Measurements from ENCODE around the gene REEP1.
A peak's percentile ranks its signal among the peaks of the same experiment; 100 is the strongest.

Gene REEP1

GRCh38 chr2:86341470-86341869, 4.0 kb upstream of the REEP1 start:
- no peak overlapping the region for H3K14ac ChIP-seq (ENCODE audit: low read length)
- H2BK5ac ChIP-seq (ENCODE audit: low read length): no peak overlapping the region
- H3K18ac ChIP-seq (ENCODE audit: low read length): no peak overlapping the region
- H2BK120ac ChIP-seq (ENCODE audit: low read depth, low read length): no peak overlapping the region
- H3K4me3 ChIP-seq (ENCODE audit: low read length in 2 of 2): no peak overlapping the region
- no peaks in the 10 kb centered on the region for H3K36me3 ChIP-seq (replicated peaks in 1 of 2; ENCODE audit: control insufficient read depth in 2 of 2, insufficient read depth in 2 of 2, low read length in 2 of 2)
- H3K4me1 ChIP-seq (ENCODE audit: control insufficient read depth in 2 of 2, insufficient read depth in 1 of 2, low read depth in 1 of 2, low read length in 2 of 2): peaks cover 4 to 7% of the 10 kb centered on the region in 2 donors
- H2AFZ ChIP-seq (ENCODE audit: low read length): no peak overlapping the region
- H4K8ac ChIP-seq (ENCODE audit: low read depth, low read length): no peak overlapping the region
- H4K91ac ChIP-seq (ENCODE audit: low read depth, low read length, poor library complexity): no peak overlapping the region
- no peak overlapping the region for H3K4me2 ChIP-seq (ENCODE audit: insufficient read depth, low read length, poor library complexity, severe bottlenecking)
- no peak overlapping the region for H3K23ac ChIP-seq (ENCODE audit: low read depth, low read length, poor library complexity)
- no peak overlapping the region for H2BK15ac ChIP-seq (ENCODE audit: low read length)
- H2BK12ac ChIP-seq (ENCODE audit: low read length): no peak overlapping the region
- no peak overlapping the region for H3K4ac ChIP-seq (ENCODE audit: low read length)
- no peak overlapping the region for H2AK5ac ChIP-seq (ENCODE audit: low read depth, low read length)
- no peak overlapping the region for H3K27ac ChIP-seq (replicated peaks; ENCODE audit: low read length)
- peaks cover 3 to 41% (median 29%) of the 10 kb centered on the region in 3 experiments for H3K27me3 ChIP-seq (ENCODE audit: control insufficient read depth in 3 of 3, insufficient read depth in 3 of 3, low read depth in 1 of 3, low read length in 3 of 3)
- DNase-seq (ENCODE audit: low spot score): no peak
- no peaks in the 10 kb centered on the region for H3K79me1 ChIP-seq (ENCODE audit: low read depth, low read length)
- no peak overlapping the region for H3K9ac ChIP-seq (ENCODE audit: low read depth, low read length, poor library complexity)
- H3K9me3 ChIP-seq (replicated peaks in 1 of 2; ENCODE audit: control insufficient read depth in 2 of 2, insufficient read depth in 1 of 2, low read depth in 1 of 2, low read length in 2 of 2): peaks cover 0 to 4% of the 10 kb centered on the region in 2 donors

DNA sequence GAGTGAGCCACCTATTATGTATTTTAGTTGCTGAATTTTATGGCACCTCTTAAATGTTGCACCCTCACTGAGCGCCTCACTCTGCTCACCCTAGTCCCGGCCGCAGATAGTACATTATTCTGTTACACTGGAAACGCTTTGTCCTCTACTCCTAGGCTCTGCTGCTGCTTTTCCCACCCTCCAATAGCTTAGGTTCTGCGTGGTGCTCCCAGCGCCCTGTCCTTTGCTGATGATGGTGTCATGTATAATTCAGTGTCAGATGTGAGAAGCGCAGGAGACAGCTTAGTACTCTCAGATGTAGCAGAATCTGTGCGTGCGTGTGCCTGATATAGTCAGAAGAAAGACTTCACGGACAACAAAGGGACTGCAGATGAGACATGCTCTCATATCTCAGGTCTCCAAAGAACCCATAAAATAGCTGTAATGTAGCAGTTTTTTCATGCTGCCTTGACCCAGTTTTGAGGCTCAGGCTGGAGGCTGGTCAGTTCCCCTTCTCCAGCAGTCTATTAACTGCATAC, 1.4 kb upstream of the REEP1 start:
- Histone ChIP-seq H3K4me1 (ENCODE audit: control insufficient read depth in 2 of 2, insufficient read depth in 1 of 2, low read depth in 1 of 2, low read length in 2 of 2) (peaks cover 6 to 8% of the 10 kb centered on the region in 2 donors), H3K23ac (ENCODE audit: low read depth, low read length, poor library complexity) (no peak overlapping the region), H3K4me2 (ENCODE audit: insufficient read depth, low read length, poor library complexity, severe bottlenecking) (no peak overlapping the region), H2BK120ac (ENCODE audit: low read depth, low read length) (no peak overlapping the region), H2BK5ac (ENCODE audit: low read length) (no peak overlapping the region), H2AFZ (ENCODE audit: low read length) (no peak overlapping the region), H2BK12ac (ENCODE audit: low read length) (no peak overlapping the region), H3K79me1 (ENCODE audit: low read depth, low read length) (no peaks in the 10 kb centered on the region), H3K18ac (ENCODE audit: low read length) (no peak overlapping the region), H4K91ac (ENCODE audit: low read depth, low read length, poor library complexity) (no peak overlapping the region), H4K8ac (ENCODE audit: low read depth, low read length) (no peak overlapping the region), H3K27me3 (ENCODE audit: control insufficient read depth in 3 of 3, insufficient read depth in 3 of 3, low read depth in 1 of 3, low read length in 3 of 3) (peaks cover 7 to 66% (median 39%) of the 10 kb centered on the region in 3 experiments), H3K9ac (ENCODE audit: low read depth, low read length, poor library complexity) (no peak overlapping the region), H3K9me3 (replicated peaks in 1 of 2; ENCODE audit: control insufficient read depth in 2 of 2, insufficient read depth in 1 of 2, low read depth in 1 of 2, low read length in 2 of 2) (peaks cover 2 to 4% of the 10 kb centered on the region in 2 donors), H3K27ac (replicated peaks; ENCODE audit: low read length) (no peak overlapping the region), H2AK5ac (ENCODE audit: low read depth, low read length) (no peak overlapping the region), H3K14ac (ENCODE audit: low read length) (no peak overlapping the region), H2BK15ac (ENCODE audit: low read length) (no peak overlapping the region), H3K4me3 (ENCODE audit: low read length in 2 of 2) (no peak overlapping the region), H3K4ac (ENCODE audit: low read length) (no peak overlapping the region), H3K36me3 (replicated peaks in 1 of 2; ENCODE audit: control insufficient read depth in 2 of 2, insufficient read depth in 2 of 2, low read length in 2 of 2) (no peaks in the 10 kb centered on the region)
- no peak for DNase-seq (ENCODE audit: low spot score)
- no CpG with 5 or more reads among the region's 10 CpGs for WGBS, 2 donors (ENCODE audit: extremely low coverage in 2 of 2, insufficient read length in 2 of 2, insufficient replicate concordance in 1 of 2)

- no peak overlapping the region for H2AK5ac ChIP-seq (ENCODE audit: low read depth, low read length)
These were observed 667 bp downstream of the REEP1 start for GRCh38 chr2:86336675-86337243.

DNA sequence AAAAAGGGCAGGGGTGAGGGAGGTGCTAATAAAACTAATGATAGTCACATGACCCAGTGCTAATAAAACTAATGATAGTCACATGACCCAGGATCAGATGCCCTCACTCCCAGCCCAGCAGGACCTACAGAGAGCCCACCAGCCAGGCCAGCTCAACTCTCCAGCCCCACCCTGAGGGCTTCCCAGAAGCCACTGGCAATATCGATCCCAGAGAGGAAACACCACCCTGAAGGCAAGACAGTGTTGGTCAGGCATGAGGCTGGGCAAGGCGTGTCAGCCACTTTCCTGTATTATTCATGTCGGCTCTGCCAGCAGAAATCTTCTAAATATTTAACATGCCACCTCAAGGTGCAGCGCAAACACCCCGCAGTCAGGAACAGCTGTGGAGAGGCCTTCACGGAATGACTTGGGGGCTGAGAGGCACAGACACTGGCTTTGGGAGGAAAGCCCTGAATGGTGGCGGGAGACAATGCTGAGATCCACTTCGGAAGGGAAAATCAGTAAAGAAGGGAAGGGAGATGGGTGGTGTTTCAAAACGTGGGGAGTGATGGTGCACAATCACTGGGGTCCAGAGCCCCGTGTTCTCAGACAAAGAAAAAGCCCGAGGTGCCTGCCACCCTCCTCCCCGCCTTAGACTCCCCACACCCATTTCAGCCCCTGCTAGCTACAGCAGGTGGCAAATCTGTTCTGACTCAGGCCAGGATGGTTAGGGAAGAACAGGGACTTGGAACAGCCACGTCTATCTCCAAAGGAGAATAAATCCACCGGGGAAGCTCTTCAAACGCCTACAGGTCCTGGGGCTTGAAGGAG, 1.4 kb downstream of the REEP1 start:
- WGBS, 2 donors (ENCODE audit: extremely low coverage in 2 of 2, insufficient read length in 2 of 2, insufficient replicate concordance in 1 of 2): no CpG with 5 or more reads among the region's 15 CpGs
- peaks cover 8% of the 10 kb centered on the region in 2 donors for H3K4me1 ChIP-seq (ENCODE audit: control insufficient read depth in 2 of 2, insufficient read depth in 1 of 2, low read depth in 1 of 2, low read length in 2 of 2)
- H3K79me1 ChIP-seq (ENCODE audit: low read depth, low read length): no peaks in the 10 kb centered on the region
- no peak overlapping the region for H2BK5ac ChIP-seq (ENCODE audit: low read length)
- H3K9me3 ChIP-seq (replicated peaks in 1 of 2; ENCODE audit: control insufficient read depth in 2 of 2, insufficient read depth in 1 of 2, low read depth in 1 of 2, low read length in 2 of 2): peaks cover 2% of the 10 kb centered on the region in 2 donors
- H3K36me3 ChIP-seq (replicated peaks in 1 of 2; ENCODE audit: control insufficient read depth in 2 of 2, insufficient read depth in 2 of 2, low read length in 2 of 2): no peaks in the 10 kb centered on the region
- peak overlapping the region; percentile 95 for H2AFZ ChIP-seq (ENCODE audit: low read length)
- no peak overlapping the region for H4K8ac ChIP-seq (ENCODE audit: low read depth, low read length)
- no peak overlapping the region for H2AK5ac ChIP-seq (ENCODE audit: low read depth, low read length)
- H2BK15ac ChIP-seq (ENCODE audit: low read length): no peak overlapping the region
- no peak overlapping the region for H3K18ac ChIP-seq (ENCODE audit: low read length)
- H3K27ac ChIP-seq (replicated peaks; ENCODE audit: low read length): no peak overlapping the region
- H3K23ac ChIP-seq (ENCODE audit: low read depth, low read length, poor library complexity): no peak overlapping the region
- peak overlapping the region; percentile 70 for H3K4me2 ChIP-seq (ENCODE audit: insufficient read depth, low read length, poor library complexity, severe bottlenecking)
- no peak for DNase-seq (ENCODE audit: low spot score)
- no peak overlapping the region for H3K4ac ChIP-seq (ENCODE audit: low read length)
- H4K91ac ChIP-seq (ENCODE audit: low read depth, low read length, poor library complexity): no peak overlapping the region
- no peak overlapping the region for H2BK120ac ChIP-seq (ENCODE audit: low read depth, low read length)
- H2BK12ac ChIP-seq (ENCODE audit: low read length): no peak overlapping the region
- H3K9ac ChIP-seq (ENCODE audit: low read depth, low read length, poor library complexity): no peak overlapping the region
- H3K4me3 ChIP-seq (ENCODE audit: low read length in 2 of 2): peak overlapping the region in 1 of 2 donors; percentile 45
- H3K27me3 ChIP-seq (ENCODE audit: control insufficient read depth in 3 of 3, insufficient read depth in 3 of 3, low read depth in 1 of 3, low read length in 3 of 3): peaks cover 7 to 84% (median 39%) of the 10 kb centered on the region in 3 experiments
- no peak overlapping the region for H3K14ac ChIP-seq (ENCODE audit: low read length)

More at GRCh38 chr2:86336675-86337243, 667 bp downstream of the REEP1 start:
- Histone ChIP-seq H3K14ac (ENCODE audit: low read length) (no peak overlapping the region), H3K36me3 (replicated peaks in 1 of 2; ENCODE audit: control insufficient read depth in 2 of 2, insufficient read depth in 2 of 2, low read length in 2 of 2) (no peaks in the 10 kb centered on the region), H4K91ac (ENCODE audit: low read depth, low read length, poor library complexity) (no peak overlapping the region), H3K4ac (ENCODE audit: low read length) (no peak overlapping the region), H3K4me1 (ENCODE audit: control insufficient read depth in 2 of 2, insufficient read depth in 1 of 2, low read depth in 1 of 2, low read length in 2 of 2) (peaks cover 8% of the 10 kb centered on the region in 2 donors), H3K9ac (ENCODE audit: low read depth, low read length, poor library complexity) (peak overlapping the region; percentile 60), H3K79me1 (ENCODE audit: low read depth, low read length) (no peaks in the 10 kb centered on the region), H3K4me3 (ENCODE audit: low read length in 2 of 2) (peak overlapping the region; percentile 45 to 80), H3K4me2 (ENCODE audit: insufficient read depth, low read length, poor library complexity, severe bottlenecking) (peak overlapping the region; percentile 70), H3K27me3 (ENCODE audit: control insufficient read depth in 3 of 3, insufficient read depth in 3 of 3, low read depth in 1 of 3, low read length in 3 of 3) (peaks cover 7 to 80% (median 39%) of the 10 kb centered on the region in 3 experiments), H3K18ac (ENCODE audit: low read length) (peak overlapping the region; percentile 62), H2AFZ (ENCODE audit: low read length) (peak overlapping the region; percentile 95), H3K23ac (ENCODE audit: low read depth, low read length, poor library complexity) (no peak overlapping the region), H2BK15ac (ENCODE audit: low read length) (no peak overlapping the region), H4K8ac (ENCODE audit: low read depth, low read length) (no peak overlapping the region), H2BK12ac (ENCODE audit: low read length) (no peak overlapping the region), H3K9me3 (replicated peaks in 1 of 2; ENCODE audit: control insufficient read depth in 2 of 2, insufficient read depth in 1 of 2, low read depth in 1 of 2, low read length in 2 of 2) (peaks cover 2 to 4% of the 10 kb centered on the region in 2 donors), H2BK5ac (ENCODE audit: low read length) (no peak overlapping the region), H2BK120ac (ENCODE audit: low read depth, low read length) (no peak overlapping the region), H3K27ac (replicated peaks; ENCODE audit: low read length) (no peak overlapping the region)
- no CpG with 5 or more reads among the region's 45 CpGs for WGBS, 2 donors (ENCODE audit: extremely low coverage in 2 of 2, insufficient read length in 2 of 2, insufficient replicate concordance in 1 of 2)
- DNase-seq (ENCODE audit: low spot score): peak; percentile 15
